SH-SY5Y (cell line): ENCODE measurements around the gene PFKFB1.

Source experiments
- GATA2 ChIP-seq: IDR thresholded peaks from 2 replicates; pipeline ENCODE4 v1.6.1; 2011; ENCODE audit warnings: mild to moderate bottlenecking, low read depth, low read length
- GATA3 ChIP-seq: IDR thresholded peaks from 2 replicates; pipeline ENCODE4 v1.6.1; 2011; ENCODE audit warnings: low read depth, mild to moderate bottlenecking, low read length, moderate library complexity

- TF ChIP-seq GATA2 (no peak), GATA3 (no peak)
Measured at GRCh38 chrX:55030271-55031205, 36.5 kb upstream of the PFKFB1 start, which contains the start of gene ALAS2.
